Neuronal stem cell (in vitro differentiated cells): Measurements from ENCODE around the gene VSTM1.
A peak's percentile ranks its signal among the peaks of the same experiment; 100 is the strongest.

Source experiments
- DNase-seq: peaks from one replicate; pipeline ENCODE4 v3.0.0-alpha.2; 2013; ENCODE audit warnings: low spot score
- H2AFZ ChIP-seq: one replicate; pipeline ENCODE4 v1.6.1; 2013; ENCODE audit warnings: mild to moderate bottlenecking, low read length, inconsistent platforms
- H2AK5ac ChIP-seq: 2 replicates; pipeline ENCODE4 v1.6.1; 2013; ENCODE audit warnings: low read depth, mild to moderate bottlenecking, inconsistent platforms, low read length, moderate library complexity, mixed read lengths
- H2BK120ac ChIP-seq: 2 replicates; pipeline ENCODE4 v1.6.1; 2013; ENCODE audit warnings: low read depth, mild to moderate bottlenecking, inconsistent platforms, low read length, moderate library complexity, mixed read lengths
- H2BK12ac ChIP-seq: one replicate; pipeline ENCODE4 v1.6.1; 2013; ENCODE audit warnings: low read length, inconsistent platforms
- H2BK15ac ChIP-seq: 2 replicates; pipeline ENCODE4 v1.6.1; 2013; ENCODE audit warnings: mild to moderate bottlenecking, low read length, inconsistent platforms, mixed read lengths
- H2BK5ac ChIP-seq: one replicate; pipeline ENCODE4 v1.6.1; 2013; ENCODE audit warnings: inconsistent platforms, mild to moderate bottlenecking, low read length, moderate library complexity
- H3K14ac ChIP-seq: one replicate; pipeline ENCODE4 v1.6.1; 2013; ENCODE audit warnings: low read length, inconsistent platforms
- H3K18ac ChIP-seq: 2 replicates; pipeline ENCODE4 v1.6.1; 2013; ENCODE audit warnings: low read length, inconsistent platforms
- H3K23ac ChIP-seq: 2 replicates; pipeline ENCODE4 v1.6.1; 2013; ENCODE audit warnings: low read depth, mild to moderate bottlenecking, mixed read lengths, low read length, inconsistent platforms; ENCODE audit not compliant: poor library complexity
- H3K27ac ChIP-seq: replicated peaks from 3 replicates; pipeline ENCODE4 v1.5.1; 2013; ENCODE audit warnings: low read length, inconsistent platforms
- H3K27me3 ChIP-seq, 3 experiments: 2 replicates each; pipeline ENCODE4 v1.6.1; 2013; ENCODE audit warnings: low read length in 3 of 3, mild to moderate bottlenecking in 2 of 3, inconsistent platforms in 1 of 3, low read depth in 1 of 3, mixed read lengths in 1 of 3, moderate library complexity in 1 of 3; ENCODE audit not compliant: control insufficient read depth in 3 of 3, insufficient read depth in 3 of 3
- H3K36me3 ChIP-seq, 2 donors: replicated peaks in 1 of 2; 2 replicates each; pipeline ENCODE4 v1.6.1; 2013; ENCODE audit warnings: low read length in 2 of 2; ENCODE audit not compliant: control insufficient read depth in 2 of 2, insufficient read depth in 2 of 2
- H3K4ac ChIP-seq: 2 replicates; pipeline ENCODE4 v1.6.1; 2013; ENCODE audit warnings: inconsistent platforms, mild to moderate bottlenecking, low read length, moderate library complexity
- H3K4me1 ChIP-seq, 2 donors: 1 replicate in 1 of 2; 2 replicates in 1 of 2; pipeline ENCODE4 v1.6.1; 2013; ENCODE audit warnings: low read length in 2 of 2, low read depth in 1 of 2; ENCODE audit not compliant: control insufficient read depth in 2 of 2, insufficient read depth in 1 of 2
- H3K4me2 ChIP-seq: one replicate; pipeline ENCODE4 v1.6.1; 2013; ENCODE audit warnings: mild to moderate bottlenecking, low read length, inconsistent platforms; ENCODE audit not compliant: insufficient read depth, poor library complexity, severe bottlenecking
- H3K4me3 ChIP-seq, 2 donors: 2 replicates each; pipeline ENCODE4 v1.5.1; 2013; ENCODE audit warnings: low read length in 2 of 2, mild to moderate bottlenecking in 2 of 2, inconsistent platforms in 1 of 2, moderate library complexity in 1 of 2
- H3K79me1 ChIP-seq: one replicate; pipeline ENCODE4 v1.6.1; 2013; ENCODE audit warnings: low read depth, mild to moderate bottlenecking, inconsistent platforms, low read length, moderate library complexity
- H3K9ac ChIP-seq: one replicate; pipeline ENCODE4 v1.6.1; 2013; ENCODE audit warnings: mild to moderate bottlenecking, low read depth, low read length, inconsistent platforms; ENCODE audit not compliant: poor library complexity
- H3K9me3 ChIP-seq, 2 donors: replicated peaks in 1 of 2; 2 replicates each; pipeline versions ENCODE3 to v1.6.1; 2013; ENCODE audit warnings: low read length in 2 of 2, mild to moderate bottlenecking in 2 of 2, inconsistent platforms in 1 of 2, low read depth in 1 of 2, mixed read lengths in 1 of 2, moderate library complexity in 1 of 2; ENCODE audit not compliant: control insufficient read depth in 2 of 2, insufficient read depth in 1 of 2
- H4K8ac ChIP-seq: one replicate; pipeline ENCODE4 v1.6.1; 2013; ENCODE audit warnings: low read depth, mild to moderate bottlenecking, inconsistent platforms, low read length, moderate library complexity
- H4K91ac ChIP-seq: one replicate; pipeline ENCODE4 v1.6.1; 2013; ENCODE audit warnings: low read length, low read depth, mild to moderate bottlenecking, inconsistent platforms; ENCODE audit not compliant: poor library complexity
- WGBS, 2 donors: extraction: QIAGEN DNeasy Blood & Tissue Kit; methylation state at CpG; one replicate each; pipeline ENCODE4 v1.1.7; 2013; ENCODE audit warnings: missing lambda C conversion rate in 2 of 2, mixed read lengths in 1 of 2; ENCODE audit not compliant: insufficient read length in 2 of 2, insufficient replicate concordance in 1 of 2; ENCODE audit errors: extremely low coverage in 2 of 2; 5-methylcytosine and 5-hydroxymethylcytosine counted together

VSTM1 gene

DNA sequence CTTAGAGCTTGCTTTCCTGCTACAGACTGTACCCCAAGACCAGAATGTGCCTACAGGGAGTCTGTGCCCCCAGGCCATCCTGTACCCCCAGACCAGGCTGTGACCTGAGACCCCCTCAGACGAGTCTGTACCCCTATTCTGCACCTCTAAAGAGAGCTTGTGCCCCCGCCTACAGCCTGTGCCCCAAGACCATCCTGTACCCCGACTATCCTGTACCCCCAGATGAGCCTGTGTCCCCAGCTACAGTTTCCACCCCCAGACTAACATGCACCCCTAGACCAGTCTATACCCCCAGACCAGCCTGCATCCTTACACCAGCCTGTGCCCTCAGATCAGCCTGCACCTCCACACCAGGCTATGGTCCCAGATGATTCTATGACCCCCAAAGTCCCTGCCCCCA, 70.2 kb downstream of the VSTM1 start:
- Histone ChIP-seq H3K79me1 (no peaks in the 10 kb centered on the region), H3K27ac (no peak overlapping the region), H2BK15ac (peak overlapping the region; percentile 33), H3K4me1 (peaks cover 3 to 22% of the 10 kb centered on the region in 2 donors), H3K23ac (peak overlapping the region; percentile 57), H3K4me3 (no peak overlapping the region), H3K4ac (no peak overlapping the region), H2AK5ac (peak overlapping the region; percentile 88), H2BK120ac (peak overlapping the region; percentile 9), H4K91ac (no peak overlapping the region), H3K9ac (no peak overlapping the region), H2BK5ac (peak overlapping the region; percentile 77), H3K14ac (no peak overlapping the region), H3K36me3 (no peaks in the 10 kb centered on the region), H2AFZ (no peak overlapping the region), H3K9me3 (no peaks in the 10 kb centered on the region), H3K27me3 (peaks cover 0 to 8% (median 0%) of the 10 kb centered on the region in 3 experiments), H2BK12ac (no peak overlapping the region), H3K4me2 (no peak overlapping the region), H3K18ac (no peak overlapping the region), H4K8ac (no peak overlapping the region)
- DNase-seq: no peak
- WGBS, 2 donors: no CpG with 5 or more reads among the region's 3 CpGs

DNA sequence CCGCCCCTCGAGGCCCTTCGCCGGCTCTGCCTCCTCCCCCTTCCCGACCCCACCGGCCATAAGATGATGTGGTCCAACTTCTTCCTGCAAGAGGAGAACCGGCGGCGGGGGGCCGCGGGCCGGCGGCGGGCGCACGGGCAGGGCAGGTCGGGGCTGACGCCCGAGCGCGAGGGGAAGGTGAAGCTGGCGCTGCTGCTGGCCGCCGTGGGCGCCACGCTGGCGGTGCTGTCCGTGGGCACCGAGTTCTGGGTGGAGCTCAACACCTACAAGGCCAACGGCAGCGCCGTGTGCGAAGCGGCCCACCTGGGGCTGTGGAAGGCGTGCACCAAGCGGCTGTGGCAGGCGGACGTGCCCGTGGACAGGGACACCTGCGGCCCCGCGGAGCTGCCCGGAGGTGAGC, 70.9 kb downstream of the VSTM1 start:
- H3K18ac ChIP-seq: peak overlapping the region; percentile 68
- peak overlapping the region; percentile 26 for H2BK15ac ChIP-seq
- no peaks in the 10 kb centered on the region for H3K36me3 ChIP-seq
- H3K27me3 ChIP-seq: peaks cover 0 to 8% (median 0%) of the 10 kb centered on the region in 3 experiments
- H3K4me3 ChIP-seq: no peak overlapping the region
- peak overlapping the region; percentile 57 for H3K23ac ChIP-seq
- H3K14ac ChIP-seq: no peak overlapping the region
- WGBS, 2 donors: no CpG with 5 or more reads among the region's 43 CpGs
- H3K9ac ChIP-seq: no peak overlapping the region
- no peak overlapping the region for H2AFZ ChIP-seq
- H3K27ac ChIP-seq: no peak overlapping the region
- no peaks in the 10 kb centered on the region for H3K9me3 ChIP-seq
- DNase-seq: no peak
- no peak overlapping the region for H4K8ac ChIP-seq
- no peak overlapping the region for H3K4me2 ChIP-seq
- peak overlapping the region; percentile 9 for H2BK120ac ChIP-seq
- H4K91ac ChIP-seq: no peak overlapping the region
- no peaks in the 10 kb centered on the region for H3K79me1 ChIP-seq
- H2BK5ac ChIP-seq: peak overlapping the region; percentile 77
- H3K4me1 ChIP-seq: peaks cover 3 to 19% of the 10 kb centered on the region in 2 donors
- H2AK5ac ChIP-seq: peak overlapping the region; percentile 88
- no peak overlapping the region for H3K4ac ChIP-seq
- no peak overlapping the region for H2BK12ac ChIP-seq

DNA sequence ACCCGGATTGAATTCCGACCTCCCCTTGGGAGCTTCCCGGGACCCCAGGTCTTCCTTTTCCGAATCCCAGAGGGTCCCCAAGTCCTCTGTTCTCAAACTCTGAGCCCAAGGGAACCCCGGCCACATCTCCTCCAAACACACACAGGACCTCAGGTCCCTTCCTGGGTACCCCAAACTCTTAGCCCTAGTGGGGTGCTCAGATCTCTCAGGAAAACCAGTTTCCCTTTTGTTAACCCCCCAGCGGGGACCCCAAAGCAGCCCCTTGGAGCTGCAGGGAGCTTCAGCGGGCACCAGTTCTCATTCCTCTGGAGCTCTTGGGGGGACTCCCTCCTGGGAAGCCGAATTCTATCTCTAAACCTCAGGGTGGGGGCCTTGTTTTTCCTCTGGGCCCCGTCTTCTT, 71.5 kb downstream of the VSTM1 start:
- Histone ChIP-seq H3K4me1 (peaks cover 3 to 14% of the 10 kb centered on the region in 2 donors), H2AFZ (no peak overlapping the region), H3K27ac (no peak overlapping the region), H3K4me2 (no peak overlapping the region), H3K79me1 (no peaks in the 10 kb centered on the region), H3K23ac (no peak overlapping the region), H3K4ac (no peak overlapping the region), H2BK5ac (peak overlapping the region; percentile 85), H2BK120ac (peak overlapping the region; percentile 58), H3K18ac (peak overlapping the region; percentile 98), H2BK15ac (peak overlapping the region; percentile 62), H2AK5ac (peak overlapping the region; percentile 95), H3K4me3 (peak overlapping the region in 1 of 2 donors; percentile 42), H4K8ac (no peak overlapping the region), H3K9ac (no peak overlapping the region), H3K36me3 (no peaks in the 10 kb centered on the region), H3K9me3 (no peaks in the 10 kb centered on the region), H3K14ac (no peak overlapping the region), H2BK12ac (no peak overlapping the region), H3K27me3 (peaks cover 0 to 8% (median 0%) of the 10 kb centered on the region in 3 experiments), H4K91ac (no peak overlapping the region)
- DNase-seq: no peak
- WGBS, 2 donors: no CpG with 5 or more reads among the region's 9 CpGs

DNA sequence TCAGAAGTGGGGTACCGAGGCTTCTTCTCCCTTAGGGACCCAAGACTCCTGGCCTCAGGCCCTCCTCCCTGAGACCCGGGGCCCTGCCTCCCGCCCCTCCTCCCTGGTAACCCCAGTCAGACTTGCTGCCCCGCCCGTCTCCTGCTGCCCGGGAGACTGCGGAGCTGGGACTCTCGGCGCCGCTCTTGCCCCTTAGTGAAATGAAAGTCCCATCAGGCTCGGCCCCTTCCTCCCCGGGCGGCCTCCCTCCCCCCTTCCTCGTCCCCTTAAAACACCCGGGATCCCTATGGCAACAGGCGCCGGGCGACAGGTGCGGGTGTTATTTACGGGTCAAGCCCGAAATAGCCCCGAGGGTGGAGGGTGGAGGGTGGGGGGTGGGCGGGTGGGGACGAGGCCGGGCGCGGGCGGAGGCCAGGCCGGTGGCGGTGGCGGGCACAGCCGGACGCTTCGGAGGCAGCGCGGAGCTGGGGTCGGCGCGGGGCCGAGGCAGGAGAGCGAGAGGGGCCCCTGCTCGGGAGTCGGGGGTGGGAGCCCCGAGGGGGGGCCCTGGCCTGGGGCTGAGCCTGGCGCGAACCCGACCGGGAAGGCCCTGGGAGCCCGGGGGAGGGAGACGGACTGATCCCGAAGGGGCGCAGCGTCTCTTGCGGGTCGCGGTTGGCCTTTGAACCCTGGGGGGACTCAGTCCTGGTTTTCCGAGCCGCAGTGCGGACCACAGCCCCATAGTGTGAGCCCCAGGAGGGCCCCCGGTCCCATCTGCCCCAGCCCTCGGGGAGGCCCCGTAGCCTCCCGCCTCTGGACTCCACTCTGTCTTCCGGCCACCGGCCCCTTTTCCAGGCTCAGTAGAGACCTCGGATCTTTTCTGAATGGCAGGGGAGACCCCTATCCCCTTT, 72.2 kb downstream of the VSTM1 start, which contains the start of gene CACNG6:
TSS of gene CACNG6 (plus strand) at position 414 of the 890 bp plus-strand sequence. CDS start 1,241 bp downstream, outside the sequence.
- Histone ChIP-seq H4K8ac (no peak within 1 kb of the TSS), H3K79me1 (no peaks in the 10 kb centered on the region), H2BK5ac (peak within 1 kb of the TSS; percentile 85), H2BK12ac (no peak within 1 kb of the TSS), H3K27me3 (peaks cover 0 to 8% (median 0%) of the 10 kb centered on the region in 3 experiments), H3K4me3 (peak within 1 kb of the TSS; percentile 42 to 66), H3K18ac (peak within 1 kb of the TSS; percentile 98), H3K27ac (no peak within 1 kb of the TSS), H3K23ac (no peak within 1 kb of the TSS), H4K91ac (no peak within 1 kb of the TSS), H3K36me3 (no peaks in the 10 kb centered on the region), H3K4me1 (peaks cover 3 to 14% of the 10 kb centered on the region in 2 donors), H3K14ac (no peak within 1 kb of the TSS), H3K9ac (peak within 1 kb of the TSS; percentile 33), H2AFZ (peak within 1 kb of the TSS; percentile 89), H2AK5ac (peak within 1 kb of the TSS; percentile 95), H2BK120ac (peak within 1 kb of the TSS; percentile 58), H3K4me2 (peak within 1 kb of the TSS; percentile 67), H3K4ac (no peak within 1 kb of the TSS), H3K9me3 (no peaks in the 10 kb centered on the region), H2BK15ac (peak within 1 kb of the TSS; percentile 62)
- DNase-seq: peak; percentile 43
- WGBS, 2 donors: no CpG with 5 or more reads among the region's 66 CpGs
